Fibroblast of the aortic adventitia (primary cell): ENCODE measurements around the gene TELO2. TPM values are rescaled to one million over a fixed set of nuclear protein-coding genes. Genes with fewer than 3 reads are reported as not detected.
A peak's percentile ranks its signal among the peaks of the same experiment; 100 is the strongest.

Source experiments
- DNase-seq: peaks from one replicate; pipeline ENCODE4 v3.0.0-alpha.2; 2010; ENCODE audit warnings: low read depth
- H3K4me3 ChIP-seq: 2 replicates; pipeline ENCODE4 v1.5.1; 2011; ENCODE audit warnings: low read depth, mild to moderate bottlenecking, control low read depth, low read length, moderate library complexity
- CTCF ChIP-seq: IDR thresholded peaks from 2 replicates; pipeline ENCODE4 v1.5.1; 2011; ENCODE audit warnings: mild to moderate bottlenecking, low read length, control low read depth, inconsistent platforms; ENCODE audit not compliant: insufficient read depth
- total RNA-seq: library from RNA; depleted of rRNA; stranded (reverse); fragments of >200 nt; gene quantifications from 2 replicates; pipeline ENCODE4 v1.2.3, GENCODE V29; 2012; ENCODE audit warnings: low replicate concordance

Gene TELO2
- total RNA-seq, 1 donor = 23.5 TPM

- TF ChIP-seq CTCF = no peak
- no peak overlapping the region for H3K4me3 ChIP-seq
- DNase-seq = no peak
Measured at GRCh38 chr16:1487395-1488053, 5.6 kb upstream of the TELO2 start.

GRCh38 chr16:1488054-1488601 lies 5.0 kb upstream of the TELO2 start:
- H3K4me3 ChIP-seq = no peak overlapping the region
- TF ChIP-seq CTCF = no peak

GRCh38 chr16:1488619-1489018 lies 4.5 kb upstream of the TELO2 start, which contains the start of gene PTX4:
Gene PTX4, minus strand, starts transcription at chr16:1488944. Its CDS starts 35 bp downstream, at chr16:1488909.
- no peak within 1 kb of the TSS for H3K4me3 ChIP-seq
- no peak for DNase-seq
- TF ChIP-seq CTCF = no peak

More at GRCh38 chr16:1488054-1488601, 5.0 kb upstream of the TELO2 start:
- DNase-seq = no peak

GRCh38 chr16:1489077-1489476 lies 4.1 kb upstream of the TELO2 start:
- DNase-seq = no peak
- H3K4me3 ChIP-seq = no peak overlapping the region
- no peak for TF ChIP-seq CTCF

- DNase-seq = no peak
- H3K4me3 ChIP-seq = no peak overlapping the region
- TF ChIP-seq CTCF = no peak
Measured at GRCh38 chr16:1491327-1491726, 1.8 kb upstream of the TELO2 start.

- no peak for TF ChIP-seq CTCF
- H3K4me3 ChIP-seq = peak overlapping the region; percentile 62
- DNase-seq = no peak
Measured at GRCh38 chr16:1492082-1492922, 858 bp upstream of the TELO2 start.
